ENCODE data around the gene CYP46A1.

The CYP46A1 gene

GRCh38 chr14:99742509-99743487 lies 58.7 kb downstream of the CYP46A1 start:
- no peak for TF ChIP-seq CTCF (conservative IDR thresholded peaks at IDR 0.05; ENCODE audit: control insufficient read depth, insufficient read depth, low read depth, low read length)
- no peak for DNase-seq (ENCODE audit: low read depth)

GRCh38 chr14:99744199-99744872 lies 60.2 kb downstream of the CYP46A1 start:
- TF ChIP-seq CTCF (conservative IDR thresholded peaks at IDR 0.05; ENCODE audit: control insufficient read depth, insufficient read depth, low read depth, low read length) = no peak
- DNase-seq (ENCODE audit: low read depth) = peak; percentile 54
- H3K4me3 ChIP-seq (ENCODE audit: control insufficient read depth, low read depth, low read length) = no peak overlapping the region

More at GRCh38 chr14:99742509-99743487, 58.7 kb downstream of the CYP46A1 start:
- H3K4me3 ChIP-seq (ENCODE audit: control insufficient read depth, low read depth, low read length) = no peak overlapping the region

- no peak for TF ChIP-seq CTCF (conservative IDR thresholded peaks at IDR 0.05; ENCODE audit: control insufficient read depth, insufficient read depth, low read depth, low read length)
- no peak for DNase-seq (ENCODE audit: low read depth)
- H3K4me3 ChIP-seq (ENCODE audit: control insufficient read depth, low read depth, low read length) = no peak overlapping the region
These were observed 60.8 kb downstream of the CYP46A1 start for GRCh38 chr14:99744873-99745224.

DNA sequence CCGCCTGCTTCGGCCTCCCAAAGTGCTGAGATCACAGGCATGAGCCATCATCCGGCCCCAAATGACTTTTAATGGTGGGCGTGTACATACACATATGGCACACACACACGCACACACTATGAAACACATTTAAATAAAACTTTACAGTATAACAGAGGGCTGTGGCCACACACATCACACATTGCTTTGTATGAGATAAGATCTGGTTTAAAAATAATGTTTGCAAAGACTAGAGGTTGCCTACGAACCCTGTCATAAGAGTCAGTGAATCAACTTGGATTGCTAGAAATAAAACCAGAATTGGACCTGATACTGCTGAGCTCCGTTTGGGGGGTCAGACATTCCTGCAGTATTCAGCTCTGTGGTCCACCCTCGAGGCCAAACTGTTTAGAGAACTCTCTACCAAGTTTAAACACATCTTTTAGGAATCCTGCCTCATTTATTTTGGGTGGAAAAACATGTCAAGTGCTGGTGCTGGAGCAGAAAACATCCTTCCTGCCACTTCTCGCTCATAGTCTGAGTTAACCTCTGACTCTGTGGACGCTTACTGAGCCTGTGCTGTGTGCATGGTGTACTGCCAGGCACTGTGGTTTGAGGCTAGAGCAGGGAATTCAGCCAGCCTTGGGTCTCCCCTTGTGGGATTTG lies 61.3 kb downstream of the CYP46A1 start:
- TF ChIP-seq CTCF (conservative IDR thresholded peaks at IDR 0.05; ENCODE audit: control insufficient read depth, insufficient read depth, low read depth, low read length) = no peak
- DNase-seq (ENCODE audit: low read depth) = peak; percentile 82
- H3K4me3 ChIP-seq (ENCODE audit: control insufficient read depth, low read depth, low read length) = no peak overlapping the region

DNA sequence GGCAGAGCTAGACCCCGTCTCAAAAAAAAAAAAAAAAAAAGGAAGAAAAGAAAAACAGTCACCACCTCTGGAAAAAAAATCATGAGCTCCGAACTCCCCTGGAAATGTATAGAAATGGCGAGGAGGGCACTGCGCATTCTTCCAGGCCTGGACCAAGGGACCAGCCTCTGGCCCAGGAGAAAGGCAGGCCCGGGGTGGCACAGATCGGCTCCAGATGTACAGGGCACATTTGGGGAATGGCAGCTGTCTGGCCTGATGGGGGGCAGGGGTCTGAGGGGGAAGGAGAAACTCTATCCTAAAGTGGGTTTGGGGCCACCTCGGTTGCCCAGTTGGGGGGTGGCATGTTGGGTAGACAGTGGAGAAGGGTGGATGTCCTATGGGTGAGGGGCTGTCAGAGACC lies 63.1 kb downstream of the CYP46A1 start:
- no peak for DNase-seq (ENCODE audit: low read depth)
- H3K4me3 ChIP-seq (ENCODE audit: control insufficient read depth, low read depth, low read length) = no peak overlapping the region
- no peak for TF ChIP-seq CTCF (conservative IDR thresholded peaks at IDR 0.05; ENCODE audit: control insufficient read depth, insufficient read depth, low read depth, low read length)

DNA sequence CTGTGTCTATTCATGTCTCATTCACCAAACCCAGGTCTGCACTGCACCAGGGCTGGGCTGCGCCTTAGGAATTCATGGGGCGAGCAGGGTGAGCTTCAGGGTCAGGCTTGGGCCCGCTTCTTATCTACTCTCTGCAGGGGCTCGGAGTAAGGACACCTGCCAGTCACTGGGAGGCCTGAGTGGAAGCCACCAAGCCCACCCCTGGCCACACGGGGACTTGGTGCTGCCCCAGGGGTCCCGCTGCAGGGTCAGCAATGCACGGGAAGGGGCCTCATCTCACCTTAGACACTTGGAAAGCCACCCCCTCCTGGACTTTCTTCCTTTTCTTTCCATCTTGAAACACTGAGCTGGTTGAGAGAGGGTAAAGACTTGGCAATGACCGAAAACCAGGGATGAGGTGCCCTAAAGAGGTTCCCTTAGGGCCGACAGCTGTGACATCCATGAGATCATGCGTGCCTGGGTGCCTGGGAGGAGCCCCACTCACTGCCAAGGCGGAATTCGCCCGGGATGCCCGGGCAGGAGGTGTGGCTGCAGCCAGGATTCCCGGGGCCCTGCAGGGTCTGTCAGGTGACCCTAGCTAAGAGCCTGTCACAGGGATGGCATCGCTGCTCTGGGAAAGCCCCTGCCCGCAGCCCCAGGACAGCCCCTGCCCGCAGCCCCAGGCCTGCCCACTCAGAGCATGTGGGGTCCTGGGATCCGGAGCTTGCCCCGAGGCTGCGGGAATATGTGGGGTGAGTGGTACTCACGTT lies 63.7 kb downstream of the CYP46A1 start:
- DNase-seq (ENCODE audit: low read depth) = no peak
- TF ChIP-seq CTCF (conservative IDR thresholded peaks at IDR 0.05; ENCODE audit: control insufficient read depth, insufficient read depth, low read depth, low read length) = no peak
- H3K4me3 ChIP-seq (ENCODE audit: control insufficient read depth, low read depth, low read length) = no peak overlapping the region

All from fibroblast of mammary gland (primary cell).